Measurements from ENCODE around the gene GPLD1.
"Not testable (repeated sequence)": the region's sequence is repeated elsewhere in the genome, so short reads cannot be mapped to it uniquely, and the experiment has no call there.

The GPLD1 gene

GRCh38 chr6:24453921-24454320 is 35.5 kb downstream of the GPLD1 start:
- DNase-seq, result no peak

- DNase-seq, result no peak
Measured at GRCh38 chr6:24451581-24452388, 37.6 kb downstream of the GPLD1 start.

DNA sequence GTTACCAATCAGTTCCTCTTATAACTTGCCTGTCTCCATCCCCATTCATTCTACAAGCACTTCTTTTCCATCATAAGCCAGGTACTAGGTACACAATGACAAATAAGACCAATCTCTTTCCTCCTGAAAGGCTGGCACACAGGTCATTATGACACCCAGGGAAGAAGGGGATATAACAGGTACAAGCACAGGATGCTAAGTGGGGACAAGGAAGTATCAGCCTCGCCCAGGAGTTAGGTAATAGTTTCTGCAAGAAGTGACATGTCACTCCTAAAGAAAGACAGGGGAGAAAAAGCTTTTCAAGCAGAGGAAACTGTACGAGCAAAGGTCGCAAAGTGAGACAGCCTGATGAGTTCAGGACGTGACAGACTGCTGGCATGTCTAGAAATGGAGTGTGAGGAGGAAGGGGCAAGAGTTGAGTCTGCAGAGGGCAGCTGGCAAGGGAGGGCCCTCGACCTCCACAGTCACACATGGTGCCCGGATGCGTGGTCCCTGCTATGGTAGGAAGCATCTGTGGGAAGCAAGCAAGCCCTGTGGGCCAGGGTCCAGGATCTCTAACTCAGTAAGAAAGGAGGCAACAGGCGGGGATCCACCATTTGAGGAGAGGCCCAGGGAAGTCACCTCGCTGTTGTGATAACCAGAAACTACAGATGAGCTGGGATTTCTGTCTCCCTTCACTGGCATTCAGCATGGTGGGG is 40.4 kb downstream of the GPLD1 start:
- no peak for DNase-seq

- DNase-seq, result no peak
Measured at GRCh38 chr6:24448396-24448795, 41.0 kb downstream of the GPLD1 start.

DNA sequence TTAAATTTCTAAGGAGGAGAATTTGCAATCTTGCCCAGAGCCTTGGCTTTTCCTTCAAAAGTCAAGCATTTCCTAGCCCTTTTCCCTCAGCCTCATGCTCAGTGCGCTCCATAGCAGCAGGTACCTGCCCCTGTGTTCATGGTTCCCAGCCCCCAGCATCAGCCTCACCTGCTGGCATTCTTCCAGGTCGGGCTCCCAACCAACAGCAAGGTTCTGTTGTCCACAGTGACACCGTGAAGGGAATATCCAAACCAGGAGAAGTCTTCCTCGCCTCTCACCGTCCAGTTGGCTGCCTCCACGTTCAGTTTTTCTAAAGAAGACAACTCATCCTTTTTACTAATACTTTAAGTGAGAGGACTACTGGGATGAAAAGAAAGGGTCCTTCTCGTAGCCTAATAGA is 42.7 kb downstream of the GPLD1 start:
- no peak for DNase-seq

- no peak for DNase-seq
Measured at GRCh38 chr6:24445704-24446103, 43.7 kb downstream of the GPLD1 start.

DNA sequence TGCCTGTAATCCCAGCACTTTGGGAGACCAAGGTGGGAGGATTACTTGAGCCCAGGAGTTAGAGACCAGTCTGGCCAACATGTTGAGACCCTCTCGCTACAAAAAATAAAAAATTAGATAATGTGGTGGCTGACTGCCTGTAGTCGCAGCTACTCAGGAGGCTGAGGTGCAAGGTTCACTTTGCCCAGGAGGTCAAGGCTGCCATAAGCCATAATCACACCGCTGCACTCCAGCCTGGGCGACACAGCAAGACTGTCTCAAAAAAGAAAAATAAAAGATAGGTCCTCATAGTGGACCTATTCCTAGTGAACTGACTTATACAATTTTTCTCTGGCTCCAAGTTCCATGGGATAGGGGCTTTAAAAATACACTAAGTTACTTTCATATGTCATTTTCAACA is 44.8 kb downstream of the GPLD1 start:
- DNase-seq, result no peak

- DNase-seq, result no peak
Measured at GRCh38 chr6:24441599-24441904, 47.8 kb downstream of the GPLD1 start.

- no peak for DNase-seq
Measured at GRCh38 chr6:24440897-24441598, 48.3 kb downstream of the GPLD1 start.

- no peak for DNase-seq
Measured at GRCh38 chr6:24439858-24440539, 49.4 kb downstream of the GPLD1 start.

DNA sequence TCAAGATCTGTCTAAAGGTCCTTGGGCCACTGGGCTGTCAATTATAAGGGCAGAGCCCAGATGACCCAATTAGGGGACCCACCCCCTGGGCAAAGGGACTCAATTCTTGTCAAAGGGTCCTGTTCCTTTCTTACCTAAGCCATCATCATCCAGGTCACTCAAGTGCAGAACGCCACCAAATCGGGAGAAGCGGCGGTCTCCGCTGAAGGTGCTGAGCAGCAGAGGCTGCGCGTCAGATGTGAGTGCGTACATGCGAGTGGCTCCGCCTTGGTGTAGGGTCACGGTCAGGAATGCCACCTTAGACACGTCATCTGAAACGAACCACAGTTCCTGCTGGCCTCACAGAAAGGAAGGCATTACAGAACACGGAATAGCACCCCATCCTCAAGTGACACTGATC is 52.4 kb downstream of the GPLD1 start:
- DNase-seq, result no peak

- DNase-seq, result no peak
Measured at GRCh38 chr6:24432611-24433010, 56.8 kb downstream of the GPLD1 start.

GRCh38 chr6:24431045-24431451 is 58.3 kb downstream of the GPLD1 start:
- DNase-seq, result peak; percentile 69

GRCh38 chr6:24430086-24430485 is 59.3 kb downstream of the GPLD1 start:
- no peak for DNase-seq

DNA sequence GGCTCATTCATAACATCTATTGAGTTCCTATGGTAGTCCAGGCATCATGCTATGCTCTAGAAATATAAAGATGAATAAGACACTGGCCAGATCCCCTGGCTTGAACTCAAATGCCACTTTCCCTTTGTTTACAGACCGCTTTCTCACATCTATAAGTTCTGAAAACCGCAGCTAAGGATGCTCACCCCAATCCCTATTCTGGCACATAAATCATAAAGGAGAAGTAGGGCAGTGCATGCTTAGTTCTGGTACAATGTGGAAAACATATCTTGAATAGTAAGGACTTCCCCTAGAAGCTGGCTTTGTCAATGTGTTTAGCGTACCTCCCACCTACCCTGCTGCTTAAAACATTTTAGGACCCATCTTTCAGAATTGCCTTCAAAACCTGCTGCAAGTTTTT is 60.2 kb downstream of the GPLD1 start:
- no peak for DNase-seq

- DNase-seq, result no peak
Measured at GRCh38 chr6:24428615-24429014, 60.8 kb downstream of the GPLD1 start.

GRCh38 chr6:24426729-24427446 is 62.5 kb downstream of the GPLD1 start:
- no peak for DNase-seq

DNA sequence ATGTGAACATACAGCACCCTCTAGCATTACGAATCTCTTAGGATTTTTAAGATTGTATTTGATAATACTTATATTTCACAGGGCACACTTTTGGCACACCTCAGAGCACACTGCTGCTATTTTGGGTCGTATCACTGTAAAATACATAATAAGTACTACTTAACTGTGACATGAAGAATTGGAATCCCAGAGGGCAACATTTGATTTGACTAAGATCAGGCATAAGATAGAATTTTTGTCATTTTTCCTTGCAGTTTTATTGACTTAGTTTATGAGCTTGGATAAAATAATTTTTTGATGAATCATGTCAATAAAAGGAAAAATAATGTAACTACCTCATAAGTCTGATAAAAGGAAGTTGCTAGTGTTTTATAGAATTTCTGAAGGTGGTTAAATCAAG is 64.3 kb downstream of the GPLD1 start:
- DNase-seq, result no peak

GRCh38 chr6:24419526-24419925 is 69.9 kb downstream of the GPLD1 start:
- DNase-seq, result no peak

GRCh38 chr6:24415753-24416152 is 73.6 kb downstream of the GPLD1 start:
- DNase-seq, result no peak

- DNase-seq, result not testable (repeated sequence)
Measured at GRCh38 chr6:24414531-24414930, 74.8 kb downstream of the GPLD1 start.

- DNase-seq, result no peak
Measured at GRCh38 chr6:24412294-24412693, 77.1 kb downstream of the GPLD1 start.

- no peak for DNase-seq
Measured at GRCh38 chr6:24410622-24411021, 78.8 kb downstream of the GPLD1 start.

Data from NCI-H69 (cell line).